T-helper 2 cell treated with Interferon-gamma antibody and Interleukin-4, amounts not matched to agents 5 μg/mL and 100 μg/mL, for 36 hours (primary cell): ENCODE results near the gene DHRS7B.
"Not testable (repeated sequence)": the region's sequence is repeated elsewhere in the genome, so short reads cannot be mapped to it uniquely, and the experiment has no call there.

ENCODE experiments used
- DNase-seq: peaks from one replicate; pipeline ENCODE4 v3.0.0; 2021; ENCODE audit warnings: low spot score
- H3K27ac Mint-ChIP-seq: one replicate; pipeline ENCODE4 v1.8.0; 2021; ENCODE audit warnings: mild to moderate bottlenecking, mixed read lengths
- H3K27me3 Mint-ChIP-seq: one replicate; pipeline ENCODE4 v1.8.0; 2021; ENCODE audit warnings: low read depth, mixed read lengths
- H3K36me3 Mint-ChIP-seq: one replicate; pipeline ENCODE4 v1.8.0; 2021; ENCODE audit warnings: low read depth, mixed read lengths
- H3K4me1 Mint-ChIP-seq: one replicate; pipeline ENCODE4 v1.8.0; 2021; ENCODE audit warnings: low read depth, mixed read lengths
- H3K4me3 Mint-ChIP-seq: one replicate; pipeline ENCODE4 v1.8.0; 2022; ENCODE audit warnings: mild to moderate bottlenecking, moderate library complexity, mixed read lengths
- H3K9me3 Mint-ChIP-seq: one replicate; pipeline ENCODE4 v1.8.0; 2021; ENCODE audit warnings: mixed read lengths

The DHRS7B gene

DNA sequence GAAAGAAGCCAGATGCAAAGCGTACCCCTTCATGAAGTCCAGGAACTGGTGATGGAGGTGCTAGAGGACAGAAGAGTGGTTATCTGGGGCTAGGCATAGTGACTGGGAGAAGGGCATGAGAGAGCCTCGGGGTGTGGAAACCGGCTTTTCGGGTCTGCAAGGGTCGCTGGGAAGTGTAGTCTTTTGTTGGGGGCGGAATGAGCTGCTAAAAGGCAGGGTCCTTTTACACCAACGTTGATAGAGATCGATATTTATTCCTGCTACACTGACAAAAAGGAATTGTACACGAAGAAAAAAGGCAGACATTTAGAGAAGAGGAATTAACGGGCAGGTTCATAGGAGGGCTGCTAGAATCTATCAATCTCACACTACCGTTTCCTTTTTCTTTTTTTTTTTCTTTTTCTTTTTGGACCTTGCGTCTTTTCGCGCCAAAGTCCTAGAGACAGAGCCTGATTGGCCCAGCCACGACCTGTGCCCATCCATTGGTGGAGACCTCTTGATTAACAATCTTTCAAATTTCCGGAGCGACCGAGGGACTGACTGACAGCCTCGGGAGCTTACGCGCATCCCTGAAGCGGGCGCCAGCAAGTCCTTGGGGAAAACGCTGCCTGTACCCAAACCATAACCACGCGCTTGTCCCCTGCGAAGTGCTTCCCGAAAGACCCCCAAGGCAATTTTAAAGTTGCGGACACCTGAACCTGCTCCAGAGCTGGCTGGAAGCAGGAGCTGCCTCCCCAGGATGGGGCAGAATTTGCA lies 27.7 kb upstream of the DHRS7B start:
- Mint-ChIP-seq H3K4me1 (peaks cover 5% of the 10 kb centered on the region), H3K27ac (peak overlapping the region; percentile 93), H3K27me3 (no peaks in the 10 kb centered on the region), H3K9me3 (no peaks in the 10 kb centered on the region), H3K4me3 (peak overlapping the region; percentile 91), H3K36me3 (no peaks in the 10 kb centered on the region)
- DNase-seq = peak; percentile 76

DNA sequence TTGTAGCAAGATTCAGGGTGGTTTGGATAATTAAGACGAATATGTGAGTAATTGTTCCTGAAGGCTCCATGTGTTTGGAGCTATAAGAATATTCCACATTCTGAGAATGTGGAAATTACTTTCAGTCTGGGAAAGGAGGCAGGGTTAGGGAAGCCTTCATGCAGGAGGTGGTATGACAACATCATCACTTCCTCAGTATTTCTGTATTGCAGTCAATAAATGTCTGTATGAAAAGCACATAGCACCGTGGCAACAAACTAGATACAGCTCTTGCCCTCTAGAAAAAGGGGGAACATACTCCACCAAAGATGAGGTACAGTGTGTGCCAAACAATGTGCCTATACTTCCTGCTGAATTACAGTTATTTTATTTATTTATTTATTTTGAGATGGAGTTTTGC lies 26.1 kb upstream of the DHRS7B start:
- Mint-ChIP-seq H3K4me3 (no peak overlapping the region), H3K36me3 (no peaks in the 10 kb centered on the region), H3K4me1 (peaks cover 5% of the 10 kb centered on the region), H3K27ac (no peak overlapping the region), H3K27me3 (no peaks in the 10 kb centered on the region), H3K9me3 (no peaks in the 10 kb centered on the region)
- DNase-seq = no peak

DNA sequence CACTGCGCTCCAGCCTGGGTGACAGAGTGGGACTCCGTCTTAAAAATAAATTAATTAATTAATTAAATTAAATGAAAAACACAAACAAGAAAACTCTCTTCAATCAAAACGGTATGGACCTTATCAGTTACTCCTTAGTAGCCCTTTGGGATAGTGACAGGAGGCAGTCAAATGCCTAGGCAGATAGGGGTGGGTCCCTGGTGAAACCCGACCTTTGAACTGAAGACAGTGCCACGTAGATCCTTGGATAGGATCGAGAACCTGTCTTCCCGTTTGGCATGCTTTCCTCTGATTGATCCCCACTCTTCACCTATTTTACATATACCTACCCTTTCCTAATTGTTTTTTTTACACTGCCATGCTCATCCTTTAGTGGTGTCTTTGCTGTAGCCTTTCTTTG lies 22.2 kb upstream of the DHRS7B start:
- H3K9me3 Mint-ChIP-seq = no peaks in the 10 kb centered on the region
- no peak overlapping the region for H3K27ac Mint-ChIP-seq
- H3K4me3 Mint-ChIP-seq = no peak overlapping the region
- no peaks in the 10 kb centered on the region for H3K4me1 Mint-ChIP-seq
- DNase-seq = no peak
- H3K36me3 Mint-ChIP-seq = no peaks in the 10 kb centered on the region
- H3K27me3 Mint-ChIP-seq = peaks cover 13% of the 10 kb centered on the region

DNA sequence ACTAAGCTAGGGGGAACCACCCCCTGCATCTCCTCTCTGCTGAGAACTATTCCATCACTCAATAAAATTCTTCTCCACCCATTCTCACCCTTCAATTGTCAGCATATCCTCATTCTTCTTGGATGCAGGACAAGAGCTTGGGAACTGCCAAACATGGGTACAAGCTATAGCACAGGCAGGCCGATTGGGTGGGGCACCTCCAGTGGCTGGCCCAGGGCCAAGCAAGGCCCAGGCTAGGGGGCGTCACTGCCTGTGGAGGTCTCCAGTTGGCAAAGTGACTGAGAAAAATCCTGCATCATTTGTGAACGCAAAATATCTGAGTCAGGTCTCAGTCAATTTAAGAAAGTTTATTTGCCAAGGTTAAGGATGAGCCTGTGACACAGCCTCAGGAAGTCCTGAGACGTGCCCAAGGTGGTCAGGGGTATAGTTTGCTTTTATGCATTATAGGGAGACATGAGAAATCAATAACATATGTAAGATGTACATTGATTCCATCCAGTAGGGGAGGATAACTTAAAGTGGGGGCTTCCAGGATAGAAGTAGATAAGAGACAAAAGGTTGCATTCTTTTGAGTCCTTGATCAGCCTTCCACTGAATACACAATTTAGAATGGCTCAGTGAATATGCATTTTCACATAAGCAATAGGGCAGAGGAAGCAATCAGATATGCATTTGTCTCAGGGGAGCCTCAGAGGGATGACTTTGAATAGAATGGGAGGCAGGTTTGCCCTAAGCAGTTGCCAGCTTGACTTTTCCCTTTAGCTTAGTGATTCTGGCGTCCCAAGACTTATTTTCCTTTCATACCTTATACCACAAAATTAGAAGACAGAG lies 21.5 kb upstream of the DHRS7B start:
- DNase-seq = no peak
- no peaks in the 10 kb centered on the region for H3K36me3 Mint-ChIP-seq
- no peak overlapping the region for H3K4me3 Mint-ChIP-seq
- peaks cover 13% of the 10 kb centered on the region for H3K27me3 Mint-ChIP-seq
- H3K9me3 Mint-ChIP-seq = no peaks in the 10 kb centered on the region
- no peak overlapping the region for H3K27ac Mint-ChIP-seq
- H3K4me1 Mint-ChIP-seq = no peaks in the 10 kb centered on the region

DNA sequence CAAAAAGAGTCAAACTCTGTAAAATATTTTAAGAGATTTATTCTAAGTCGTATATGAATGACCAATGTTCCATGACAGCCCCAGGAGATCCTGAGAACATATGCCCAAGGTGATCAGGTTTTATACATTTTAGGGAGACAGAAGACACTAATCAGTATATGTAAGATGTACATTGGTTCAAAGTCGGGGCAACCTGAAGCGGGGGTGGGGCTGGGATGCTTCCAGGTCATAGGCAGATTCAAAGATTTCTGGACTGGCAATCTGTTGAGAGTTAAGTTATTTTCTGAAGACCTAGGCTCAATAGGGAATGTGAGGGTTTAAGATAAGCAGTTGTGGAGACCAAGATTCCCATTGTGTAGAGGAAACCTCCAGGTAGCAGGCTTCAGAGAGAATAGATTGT lies 20.4 kb upstream of the DHRS7B start:
- Mint-ChIP-seq H3K9me3 (no peaks in the 10 kb centered on the region), H3K4me1 (no peaks in the 10 kb centered on the region), H3K27me3 (peaks cover 15% of the 10 kb centered on the region), H3K36me3 (no peaks in the 10 kb centered on the region), H3K4me3 (no peak overlapping the region), H3K27ac (no peak overlapping the region)
- DNase-seq = no peak

DNA sequence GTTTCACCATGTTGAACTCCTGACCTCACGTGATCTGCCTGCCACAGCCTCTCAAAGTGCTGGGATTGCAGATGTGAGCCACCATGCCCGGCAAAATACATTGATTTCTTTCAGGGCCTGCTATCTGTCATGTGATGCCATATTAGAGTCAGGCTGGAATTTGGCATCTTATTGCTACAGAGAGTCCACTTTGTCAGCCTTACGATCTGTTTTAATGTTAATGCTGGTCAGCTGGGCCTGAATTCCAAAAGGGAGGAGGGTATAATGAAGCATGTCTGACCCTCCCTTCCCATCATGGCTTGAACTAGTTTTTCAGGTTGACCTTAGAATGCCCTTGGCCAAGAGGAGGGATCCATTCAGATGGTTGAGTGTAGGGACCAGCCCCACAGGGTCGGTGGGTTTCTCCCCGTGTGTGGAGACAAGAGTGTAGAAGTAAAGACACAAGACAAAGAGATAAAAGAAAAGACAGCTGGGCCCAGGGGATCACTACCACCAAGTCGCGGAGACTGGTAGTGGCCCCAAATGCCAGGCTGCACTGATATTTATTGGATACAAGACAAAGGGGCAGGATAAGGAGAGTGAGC lies 19.6 kb upstream of the DHRS7B start:
- DNase-seq, H3K36me3 Mint-ChIP-seq, H3K27ac Mint-ChIP-seq, H3K4me1 Mint-ChIP-seq, H3K9me3 Mint-ChIP-seq, H3K4me3 Mint-ChIP-seq: not testable (repeated sequence)
- peaks cover 15% of the 10 kb centered on the region for H3K27me3 Mint-ChIP-seq

DNA sequence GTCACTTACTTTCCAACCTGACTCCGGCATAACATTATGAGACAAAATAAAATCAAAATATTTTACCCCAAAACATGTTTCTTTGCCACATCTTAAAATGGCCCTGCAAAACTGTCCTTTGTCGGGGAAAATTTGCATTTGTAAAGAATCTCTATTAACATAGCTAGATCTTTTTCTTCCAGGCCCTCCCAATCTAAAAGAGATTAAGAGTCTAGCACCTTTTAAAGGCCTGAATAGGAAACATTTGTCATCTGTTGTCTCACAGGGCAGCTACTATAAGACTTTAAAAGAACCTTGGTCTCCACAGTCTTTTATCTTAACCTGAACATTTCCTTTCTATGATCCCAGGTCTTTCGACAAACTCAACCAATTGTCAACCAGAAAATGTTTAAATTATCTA lies 18.1 kb upstream of the DHRS7B start:
- Mint-ChIP-seq H3K27ac (no peak overlapping the region), H3K4me3 (no peak overlapping the region), H3K27me3 (peaks cover 17% of the 10 kb centered on the region), H3K9me3 (no peaks in the 10 kb centered on the region), H3K36me3 (no peaks in the 10 kb centered on the region), H3K4me1 (no peaks in the 10 kb centered on the region)
- DNase-seq = no peak

DNA sequence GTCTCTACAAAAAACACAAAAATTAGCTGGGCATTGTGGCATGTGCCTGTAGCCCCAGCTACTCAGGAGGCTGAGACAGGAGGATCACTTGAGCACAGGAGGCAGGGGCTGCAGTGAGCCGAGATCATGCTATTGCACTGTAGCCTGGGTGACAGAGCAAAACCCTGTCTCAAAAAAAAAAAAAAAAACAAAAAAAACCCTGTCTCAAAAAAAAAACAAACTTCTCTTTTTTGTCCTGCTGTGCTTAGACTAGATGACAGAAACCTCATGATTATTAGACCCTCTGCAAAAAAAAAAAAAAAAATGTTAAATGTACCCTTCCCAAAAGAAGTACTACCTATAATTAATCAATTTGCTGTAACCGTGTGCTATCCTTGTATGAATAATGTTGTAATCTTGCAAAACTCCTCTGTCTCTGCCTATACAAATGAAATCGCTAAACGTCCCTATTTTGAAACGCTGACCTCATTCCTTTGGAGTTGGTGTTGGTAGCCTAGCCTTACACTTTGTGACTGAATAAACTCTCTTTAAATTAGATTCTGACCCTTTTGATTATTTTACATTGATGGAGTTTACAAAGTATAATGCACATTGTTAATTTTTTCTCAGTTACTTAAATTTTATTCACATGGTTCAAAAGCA lies 13.6 kb upstream of the DHRS7B start:
- Mint-ChIP-seq H3K4me3 (no peak overlapping the region), H3K36me3 (no peaks in the 10 kb centered on the region), H3K9me3 (no peaks in the 10 kb centered on the region), H3K27me3 (peaks cover 25% of the 10 kb centered on the region), H3K4me1 (no peaks in the 10 kb centered on the region), H3K27ac (no peak overlapping the region)
- DNase-seq = no peak

DNA sequence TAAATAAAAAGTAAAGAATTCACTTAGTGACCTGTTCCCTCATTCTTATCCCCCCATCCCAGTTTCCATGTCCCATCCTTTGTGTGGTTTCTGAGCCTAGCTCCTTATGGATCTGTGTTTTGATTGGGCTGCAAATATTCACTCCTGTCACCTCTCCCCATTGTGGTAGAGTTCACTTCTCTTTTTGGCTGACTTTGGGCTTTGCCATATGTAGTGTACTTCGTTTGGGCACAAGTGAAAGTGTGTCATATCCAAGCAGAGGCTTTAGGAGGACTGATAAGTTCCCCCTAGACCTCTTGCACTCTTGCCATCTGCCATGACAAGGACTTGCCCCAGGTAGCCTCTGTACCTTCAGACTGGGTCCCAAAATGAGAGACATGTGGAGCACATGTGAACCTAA lies 13.0 kb upstream of the DHRS7B start:
- DNase-seq = no peak
- H3K4me3 Mint-ChIP-seq = no peak overlapping the region
- H3K4me1 Mint-ChIP-seq = no peaks in the 10 kb centered on the region
- no peaks in the 10 kb centered on the region for H3K36me3 Mint-ChIP-seq
- no peaks in the 10 kb centered on the region for H3K9me3 Mint-ChIP-seq
- H3K27ac Mint-ChIP-seq = no peak overlapping the region
- H3K27me3 Mint-ChIP-seq = peaks cover 21% of the 10 kb centered on the region

DNA sequence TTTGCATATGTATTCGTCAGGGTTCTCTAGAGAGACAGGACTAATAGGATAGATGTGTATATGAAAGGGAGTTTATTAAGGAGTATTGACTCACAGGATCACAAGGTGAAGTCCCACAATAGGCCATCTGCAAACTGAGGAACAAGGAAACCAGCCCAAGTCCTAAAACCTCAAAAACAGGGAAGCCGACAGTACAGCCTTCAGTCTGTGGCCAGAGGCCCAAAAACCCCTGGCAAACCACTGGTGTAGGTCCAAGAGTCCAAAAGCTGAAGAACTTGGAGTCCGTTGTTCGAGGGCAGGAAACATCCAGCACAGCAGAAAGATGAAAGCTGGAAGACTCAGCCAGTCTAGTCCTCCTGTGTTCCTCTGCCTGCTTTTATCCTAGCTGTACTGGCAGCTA lies 12.0 kb upstream of the DHRS7B start:
- DNase-seq, H3K27ac Mint-ChIP-seq, H3K4me1 Mint-ChIP-seq: not testable (repeated sequence)

DNA sequence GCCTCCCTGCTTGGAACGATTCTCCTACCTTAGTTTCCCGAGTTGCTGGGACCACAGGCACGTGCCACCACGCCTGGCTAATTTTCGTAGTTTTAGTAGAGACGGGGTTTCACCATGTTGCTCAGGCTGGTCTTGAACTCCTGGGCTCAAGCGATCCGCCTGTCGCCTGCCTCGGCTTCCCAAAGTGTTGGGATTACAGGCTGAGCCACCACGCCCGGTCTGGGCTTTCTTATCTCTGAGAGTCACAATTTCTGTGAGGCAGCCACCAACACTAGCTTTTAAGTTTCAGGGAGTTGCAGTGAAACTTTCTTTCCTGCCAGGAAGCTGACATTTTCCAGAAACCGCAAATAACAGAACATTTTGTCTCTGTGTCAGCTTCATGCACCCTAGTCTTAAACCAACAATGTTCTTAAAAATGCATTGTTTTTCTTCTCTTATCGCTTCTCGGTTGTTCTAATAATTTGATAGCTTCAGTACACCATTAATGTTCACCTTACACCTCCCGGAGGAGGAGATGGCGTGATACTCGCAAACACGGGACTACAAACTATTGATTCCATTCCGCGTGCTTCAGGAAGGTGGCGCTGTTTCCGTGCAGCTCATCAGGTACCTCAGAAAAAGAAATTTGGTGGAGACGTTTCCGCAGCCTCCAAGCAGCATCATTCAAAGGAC lies 7.4 kb upstream of the DHRS7B start:
- H3K27me3 Mint-ChIP-seq = peaks cover 15% of the 10 kb centered on the region
- no peak overlapping the region for H3K27ac Mint-ChIP-seq
- peaks cover 13% of the 10 kb centered on the region for H3K4me1 Mint-ChIP-seq
- H3K36me3 Mint-ChIP-seq = no peaks in the 10 kb centered on the region
- peak; percentile 53 for DNase-seq
- H3K4me3 Mint-ChIP-seq = peak overlapping the region; percentile 11
- no peaks in the 10 kb centered on the region for H3K9me3 Mint-ChIP-seq

More for the DNA sequence above, 12.0 kb upstream of the DHRS7B start:
- H3K4me3 Mint-ChIP-seq, H3K9me3 Mint-ChIP-seq, H3K36me3 Mint-ChIP-seq: not testable (repeated sequence)
- H3K27me3 Mint-ChIP-seq = peaks cover 20% of the 10 kb centered on the region

DNA sequence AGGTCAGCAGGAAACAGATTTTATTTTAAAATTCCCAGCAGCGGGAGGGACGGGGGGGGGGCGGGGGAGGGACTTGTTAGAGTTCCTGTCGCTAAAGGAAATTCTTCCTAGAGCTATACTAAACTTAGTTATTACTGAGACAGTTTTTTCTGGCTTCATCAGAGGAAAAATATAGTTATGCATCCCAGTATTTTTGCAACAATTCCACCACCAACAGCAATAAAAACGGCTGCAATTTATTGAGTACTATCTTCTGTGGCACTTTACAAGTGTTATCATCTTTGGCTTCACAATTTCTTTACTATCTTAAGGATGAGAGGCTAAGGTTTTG lies 6.9 kb upstream of the DHRS7B start:
- DNase-seq = no peak
- no peaks in the 10 kb centered on the region for H3K36me3 Mint-ChIP-seq
- H3K27ac Mint-ChIP-seq = no peak overlapping the region
- H3K4me1 Mint-ChIP-seq = peaks cover 14% of the 10 kb centered on the region
- H3K27me3 Mint-ChIP-seq = peaks cover 15% of the 10 kb centered on the region
- H3K4me3 Mint-ChIP-seq = peak overlapping the region; percentile 4
- no peaks in the 10 kb centered on the region for H3K9me3 Mint-ChIP-seq

DNA sequence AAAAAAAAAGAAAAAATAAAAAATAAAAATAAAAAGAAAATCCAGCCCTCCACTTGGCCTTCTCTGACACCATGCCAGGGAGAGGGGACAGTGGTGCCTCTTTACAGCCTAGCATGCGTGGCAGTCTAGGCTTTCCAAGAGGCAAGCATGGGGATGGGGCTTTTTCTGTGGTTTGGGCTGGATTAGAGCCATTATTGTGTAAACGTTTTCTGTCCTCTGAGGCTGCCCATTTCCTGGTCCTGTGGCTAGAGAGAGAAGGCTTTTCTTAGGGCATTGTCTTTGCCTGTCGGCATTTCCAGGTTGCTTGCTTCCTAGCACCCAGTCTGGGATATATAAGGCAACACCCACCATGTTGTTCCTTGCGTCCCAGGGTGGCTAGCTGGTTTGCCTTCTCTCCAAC lies 2.7 kb upstream of the DHRS7B start:
- Mint-ChIP-seq H3K27me3 (peaks cover 7% of the 10 kb centered on the region), H3K27ac (no peak overlapping the region)

More for the DNA sequence above, 2.7 kb upstream of the DHRS7B start:
- Mint-ChIP-seq H3K36me3 (peaks cover under 1% of the 10 kb centered on the region), H3K9me3 (no peaks in the 10 kb centered on the region), H3K4me1 (peaks cover 37% of the 10 kb centered on the region), H3K4me3 (no peak overlapping the region)
- DNase-seq = no peak
